Mononuclear cell (primary cell): ENCODE data around the gene HLTF. TPM values are rescaled to one million over a fixed set of nuclear protein-coding genes. Genes with fewer than 3 reads are reported as not detected.
A peak's percentile ranks its signal among the peaks of the same experiment; 100 is the strongest.
"Not testable (repeated sequence)": the region's sequence is repeated elsewhere in the genome, so short reads cannot be mapped to it uniquely, and the experiment has no call there.

Experiments
- H3K27me3 ChIP-seq: 2 replicates; pipeline ENCODE4 v1.6.0; 2011; ENCODE audit warnings: low read length, control low read depth; ENCODE audit not compliant: insufficient read depth
- H3K4me1 ChIP-seq: 2 replicates; pipeline ENCODE4 v1.5.1; 2011; ENCODE audit warnings: mild to moderate bottlenecking, low read length, control low read depth; ENCODE audit not compliant: insufficient read depth
- H3K4me3 ChIP-seq: 2 replicates; pipeline ENCODE4 v1.5.1; 2011; ENCODE audit warnings: mild to moderate bottlenecking, low read length, moderate library complexity
- H3K9me3 ChIP-seq: 2 replicates; pipeline ENCODE4 v1.5.1; 2011; ENCODE audit warnings: low read depth, mild to moderate bottlenecking, control low read depth, low read length
- total RNA-seq: library from RNA; depleted of rRNA; stranded (reverse); fragments of >200 nt; gene quantifications from one replicate; pipeline ENCODE4 v1.2.3, GENCODE V29; 2012

Gene HLTF
- total RNA-seq, 1 donor = 3.5 TPM

GRCh38 chr3:148998715-148999423, 87.5 kb downstream of the HLTF start:
- no peaks in the 10 kb centered on the region for H3K27me3 ChIP-seq
- no peaks in the 10 kb centered on the region for H3K9me3 ChIP-seq
- H3K4me1 ChIP-seq = peaks cover 24% of the 10 kb centered on the region
- no peak overlapping the region for H3K4me3 ChIP-seq

- H3K4me3 ChIP-seq = no peak overlapping the region
- no peaks in the 10 kb centered on the region for H3K9me3 ChIP-seq
- peaks cover 28% of the 10 kb centered on the region for H3K4me1 ChIP-seq
- no peaks in the 10 kb centered on the region for H3K27me3 ChIP-seq
These were observed 88.0 kb downstream of the HLTF start for GRCh38 chr3:148998297-148998696.

GRCh38 chr3:148997623-148998022, 88.7 kb downstream of the HLTF start:
- Histone ChIP-seq H3K27me3 (no peaks in the 10 kb centered on the region), H3K4me3 (no peak overlapping the region), H3K4me1 (peaks cover 35% of the 10 kb centered on the region), H3K9me3 (no peaks in the 10 kb centered on the region)

- H3K4me3 ChIP-seq = peak overlapping the region; percentile 76
- no peaks in the 10 kb centered on the region for H3K27me3 ChIP-seq
These were observed 93.6 kb downstream of the HLTF start for GRCh38 chr3:148992635-148993255.

GRCh38 chr3:148992027-148992634, 94.2 kb downstream of the HLTF start:
- no peaks in the 10 kb centered on the region for H3K27me3 ChIP-seq
- peaks cover 40% of the 10 kb centered on the region for H3K4me1 ChIP-seq
- no peaks in the 10 kb centered on the region for H3K9me3 ChIP-seq
- peak overlapping the region; percentile 76 for H3K4me3 ChIP-seq

More at GRCh38 chr3:148992635-148993255, 93.6 kb downstream of the HLTF start:
- H3K9me3 ChIP-seq = no peaks in the 10 kb centered on the region
- peaks cover 40% of the 10 kb centered on the region for H3K4me1 ChIP-seq

GRCh38 chr3:148991219-148992026, 94.9 kb downstream of the HLTF start, which contains the start of gene GYG1:
TSS of gene GYG1 (plus strand) at chr3:148991540. CDS start at chr3:148991641, 101 bp downstream.
- Histone ChIP-seq H3K9me3 (no peaks in the 10 kb centered on the region), H3K4me3 (peak within 1 kb of the TSS; percentile 76), H3K27me3 (no peaks in the 10 kb centered on the region), H3K4me1 (peaks cover 40% of the 10 kb centered on the region)

GRCh38 chr3:148990236-148990635, 96.1 kb downstream of the HLTF start:
- H3K27me3 ChIP-seq = no peaks in the 10 kb centered on the region
- H3K4me3 ChIP-seq = no peak overlapping the region
- H3K9me3 ChIP-seq = no peaks in the 10 kb centered on the region
- H3K4me1 ChIP-seq = peaks cover 40% of the 10 kb centered on the region

- H3K4me3 ChIP-seq, H3K27me3 ChIP-seq, H3K9me3 ChIP-seq: not testable (repeated sequence)
- peaks cover 28% of the 10 kb centered on the region for H3K4me1 ChIP-seq
These were observed 98.8 kb downstream of the HLTF start for GRCh38 chr3:148987551-148987950.

- Histone ChIP-seq H3K4me3 (no peak overlapping the region), H3K9me3 (no peaks in the 10 kb centered on the region), H3K4me1 (no peaks in the 10 kb centered on the region), H3K27me3 (no peaks in the 10 kb centered on the region)
These were observed 105.1 kb downstream of the HLTF start for GRCh38 chr3:148981273-148981672.

Other genes starting within 250 kb of the HLTF start
- gene CPA3, start 221.2 kb downstream of the HLTF start, total RNA-seq = 1.2 TPM
- 33.4 TPM for gene GYG1, start 95.0 kb downstream of the HLTF start, total RNA-seq
- 15.8 TPM for gene HPS3, start 43.1 kb upstream of the HLTF start, total RNA-seq
- gene CP, start 135.3 kb upstream of the HLTF start, total RNA-seq = 0.21 TPM
- gene TM4SF18, start 247.1 kb upstream of the HLTF start, total RNA-seq = under 0.01 TPM